Inferior parietal cortex (tissue), 1 donor: ENCODE data around the gene FUBP3.
A peak's percentile ranks its signal among the peaks of the same experiment; 100 is the strongest.

Source experiments
- DNase-seq: peaks from one replicate; pipeline ENCODE4 v3.0.0-alpha.2; 2016; ENCODE audit errors: extremely low spot score

The FUBP3 gene

GRCh38 chr9:130607640-130608420 is 28.5 kb downstream of the FUBP3 start:
- peak; percentile 58 for DNase-seq

DNA sequence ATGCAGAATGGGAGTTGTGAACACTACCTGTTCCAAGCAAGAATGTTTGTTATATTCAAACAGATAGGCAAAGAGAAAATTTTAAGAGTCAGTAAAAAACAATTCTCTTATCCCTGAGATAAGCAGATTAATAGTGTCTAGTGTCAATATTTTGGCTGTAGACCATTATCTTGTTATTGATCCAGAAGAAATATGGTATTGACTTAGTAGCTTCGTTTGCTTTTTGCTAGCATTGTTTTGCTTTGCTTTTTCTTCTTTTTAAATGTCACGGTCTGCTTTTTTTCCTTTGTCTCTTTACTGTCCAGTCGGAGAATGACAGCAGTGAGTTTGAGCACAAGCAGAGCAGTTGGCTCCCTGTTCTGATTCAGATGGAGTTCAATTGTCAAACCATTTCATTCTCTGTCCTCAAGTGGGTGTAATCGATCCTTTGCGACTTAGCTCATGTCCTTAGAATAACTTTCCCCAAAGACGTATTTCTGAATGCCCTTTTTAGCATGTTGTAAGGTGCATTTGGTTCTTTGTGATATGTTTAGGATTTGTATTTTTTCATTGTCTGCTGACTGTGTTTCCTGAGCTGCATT is 29.3 kb downstream of the FUBP3 start:
- no peak for DNase-seq

DNA sequence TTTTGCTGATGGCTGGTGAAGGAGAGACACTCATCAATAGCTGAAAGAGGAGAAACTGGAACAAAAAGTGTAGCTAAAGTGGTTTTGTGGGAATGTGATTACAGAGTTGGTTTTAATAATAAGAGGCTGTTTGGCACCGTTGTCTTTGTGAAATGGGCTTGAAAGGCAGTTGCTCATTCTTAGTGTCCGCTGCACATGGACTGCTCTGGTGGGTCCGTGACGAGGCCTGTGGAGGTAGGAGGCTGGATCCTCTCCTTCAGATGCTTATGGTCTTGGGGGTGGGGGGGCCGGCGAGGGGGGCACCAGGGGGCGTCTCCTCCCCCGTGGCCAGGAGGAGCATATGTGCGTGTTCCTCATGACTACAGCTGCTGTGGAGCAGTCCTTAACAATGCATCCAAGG is 29.8 kb downstream of the FUBP3 start:
- DNase-seq = no peak

GRCh38 chr9:130610862-130611707 is 31.7 kb downstream of the FUBP3 start:
- peak; percentile 42 for DNase-seq

DNA sequence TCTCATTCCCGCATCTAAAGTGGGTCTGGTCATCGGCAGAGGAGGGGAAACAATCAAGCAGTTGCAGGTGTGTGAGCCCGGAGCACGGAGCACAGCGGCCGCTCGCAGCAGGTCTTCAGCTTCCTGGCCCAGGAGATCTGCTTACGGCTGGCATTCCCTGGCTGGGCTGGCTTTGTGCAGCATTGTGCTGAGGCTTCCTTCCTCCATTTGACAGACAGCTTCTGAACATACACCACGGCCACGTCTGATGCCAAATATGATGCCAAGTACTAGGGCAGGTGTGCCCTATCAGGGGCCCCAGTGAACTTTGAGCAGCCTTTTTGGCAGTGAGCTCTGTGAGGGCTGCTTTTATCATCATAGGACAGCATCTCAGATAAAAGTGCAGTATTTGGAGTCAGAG is 37.1 kb downstream of the FUBP3 start:
- no peak for DNase-seq

GRCh38 chr9:130623466-130623865 is 44.1 kb downstream of the FUBP3 start:
- DNase-seq = no peak

DNA sequence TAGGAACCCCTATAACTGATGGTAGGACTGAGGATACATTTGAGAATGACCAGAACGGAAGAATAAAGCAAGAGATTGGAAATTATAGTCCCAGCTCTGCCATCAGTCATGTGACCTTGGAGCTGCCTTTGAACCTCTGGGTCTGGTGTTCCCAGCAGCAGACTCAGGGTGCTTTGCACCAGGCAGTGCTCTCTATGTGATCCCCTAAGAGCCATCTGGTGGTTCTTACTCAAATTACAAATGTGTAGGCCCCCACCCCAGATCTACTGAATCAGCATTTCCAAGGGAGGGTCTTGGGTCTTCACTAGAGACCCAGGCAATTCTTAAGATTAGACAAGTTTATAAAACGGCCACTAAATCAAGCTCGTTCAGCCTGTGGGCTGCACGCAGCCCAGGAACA is 44.8 kb downstream of the FUBP3 start:
- DNase-seq = no peak

GRCh38 chr9:130626249-130626996 is 47.0 kb downstream of the FUBP3 start:
- no peak for DNase-seq

DNA sequence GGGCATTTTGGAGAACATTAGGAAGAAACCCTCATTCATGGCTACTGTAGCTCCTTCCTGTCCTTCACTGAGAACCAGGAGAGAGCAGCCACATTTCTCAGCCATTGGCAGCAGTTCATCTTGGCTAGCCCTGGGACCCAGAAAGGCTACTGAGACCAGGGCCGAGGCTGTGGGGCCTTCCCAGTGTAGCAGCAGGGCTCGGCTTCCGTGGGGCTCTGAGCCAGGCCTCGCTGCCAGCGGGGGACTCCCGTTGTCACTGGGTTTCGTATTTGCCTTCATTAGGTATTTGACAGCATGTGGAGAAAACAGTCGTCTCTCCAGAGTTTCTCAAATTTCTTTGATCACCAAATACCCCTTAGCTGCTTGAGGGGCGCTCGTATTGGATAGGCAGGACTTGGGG is 47.7 kb downstream of the FUBP3 start:
- no peak for DNase-seq

DNA sequence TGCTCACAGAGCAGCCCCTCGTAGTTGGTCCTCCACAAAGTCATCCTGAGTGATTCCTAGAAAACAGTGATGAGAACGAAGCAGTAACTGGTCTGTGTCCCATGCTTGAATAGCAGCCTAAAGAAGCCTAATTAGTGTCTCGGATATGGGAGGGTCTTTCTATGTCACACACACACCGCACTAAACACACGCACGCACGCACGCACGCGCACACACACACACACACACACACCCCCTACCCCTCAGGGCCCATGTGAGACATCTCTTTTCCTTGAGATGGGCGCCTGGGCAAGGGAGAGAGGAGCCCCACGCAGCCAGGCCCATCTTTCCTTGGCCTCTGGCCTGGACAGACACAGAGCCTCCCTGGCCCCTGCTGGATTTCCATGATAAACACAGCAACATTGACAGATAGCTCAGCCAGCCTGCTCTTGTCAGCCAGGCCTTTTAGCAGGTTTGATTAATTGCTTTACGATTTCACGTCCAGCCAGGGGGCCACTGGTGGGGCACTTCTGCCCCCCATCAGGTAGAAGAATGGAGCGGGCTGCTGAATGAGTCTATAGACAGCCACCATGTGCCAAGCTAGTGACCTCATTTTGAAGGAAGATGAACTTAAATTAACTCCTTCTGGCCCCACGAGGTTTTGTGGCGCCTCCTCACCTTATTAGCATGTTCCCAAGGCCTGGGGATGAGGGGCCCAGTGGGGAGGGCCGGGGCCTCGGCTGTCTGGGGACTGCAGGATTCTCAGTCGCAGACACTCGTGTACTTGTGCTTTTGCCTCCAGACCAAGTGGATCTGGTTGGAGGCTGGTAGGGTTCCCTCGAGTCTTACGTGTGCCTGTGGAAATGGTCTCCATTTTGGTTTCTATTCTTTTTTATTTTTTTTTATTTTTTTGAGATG is 48.8 kb downstream of the FUBP3 start:
- no peak for DNase-seq

DNA sequence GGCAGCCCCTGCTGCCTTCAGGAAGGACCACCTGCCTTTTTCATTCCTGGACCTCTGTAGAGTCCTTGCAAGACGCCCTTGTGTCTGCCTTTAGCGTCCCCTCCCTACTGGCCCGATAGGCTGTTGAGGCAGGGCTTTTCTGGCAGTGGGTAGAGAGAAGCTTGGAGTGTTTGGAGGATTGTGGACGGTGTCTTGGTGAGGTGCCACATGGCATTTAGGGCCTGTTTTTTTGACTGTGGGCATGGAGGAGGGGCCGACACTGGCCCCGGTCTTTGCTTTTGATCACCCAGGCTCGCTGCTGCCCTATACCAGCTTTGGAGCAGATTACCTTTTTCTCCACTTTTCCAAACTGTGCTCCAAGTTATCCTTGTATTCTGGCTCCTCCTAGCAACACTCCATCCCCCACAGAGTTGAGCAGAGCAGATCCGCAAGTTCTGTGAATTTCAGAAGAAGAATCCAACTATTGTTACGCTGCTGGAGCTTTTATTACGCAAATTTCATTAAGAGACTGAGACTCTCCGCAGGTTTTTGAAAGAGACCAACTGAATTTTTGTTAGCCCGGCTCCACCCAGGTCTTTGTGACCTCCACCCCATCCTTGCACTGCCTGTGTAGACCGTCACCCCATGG is 50.2 kb downstream of the FUBP3 start:
- no peak for DNase-seq

DNA sequence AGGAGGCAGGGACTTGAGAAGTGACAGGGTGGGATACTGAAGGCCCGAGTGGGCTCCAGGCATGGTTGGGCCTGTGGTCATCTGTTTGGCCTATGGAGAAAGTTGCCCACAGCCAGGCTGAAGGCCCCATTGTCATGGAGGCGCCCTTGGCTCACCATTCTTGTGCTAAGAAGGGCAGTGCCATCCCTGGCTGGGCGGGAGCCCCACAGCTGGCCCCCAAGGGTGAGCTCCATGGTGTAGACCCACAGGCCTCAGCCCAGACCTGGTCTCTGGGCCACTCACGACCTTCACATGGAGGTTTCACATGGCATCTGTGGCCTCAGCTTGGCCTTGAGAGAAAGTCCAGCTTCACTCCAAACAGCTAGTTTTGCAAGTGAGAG is 50.7 kb downstream of the FUBP3 start:
- DNase-seq = no peak

DNA sequence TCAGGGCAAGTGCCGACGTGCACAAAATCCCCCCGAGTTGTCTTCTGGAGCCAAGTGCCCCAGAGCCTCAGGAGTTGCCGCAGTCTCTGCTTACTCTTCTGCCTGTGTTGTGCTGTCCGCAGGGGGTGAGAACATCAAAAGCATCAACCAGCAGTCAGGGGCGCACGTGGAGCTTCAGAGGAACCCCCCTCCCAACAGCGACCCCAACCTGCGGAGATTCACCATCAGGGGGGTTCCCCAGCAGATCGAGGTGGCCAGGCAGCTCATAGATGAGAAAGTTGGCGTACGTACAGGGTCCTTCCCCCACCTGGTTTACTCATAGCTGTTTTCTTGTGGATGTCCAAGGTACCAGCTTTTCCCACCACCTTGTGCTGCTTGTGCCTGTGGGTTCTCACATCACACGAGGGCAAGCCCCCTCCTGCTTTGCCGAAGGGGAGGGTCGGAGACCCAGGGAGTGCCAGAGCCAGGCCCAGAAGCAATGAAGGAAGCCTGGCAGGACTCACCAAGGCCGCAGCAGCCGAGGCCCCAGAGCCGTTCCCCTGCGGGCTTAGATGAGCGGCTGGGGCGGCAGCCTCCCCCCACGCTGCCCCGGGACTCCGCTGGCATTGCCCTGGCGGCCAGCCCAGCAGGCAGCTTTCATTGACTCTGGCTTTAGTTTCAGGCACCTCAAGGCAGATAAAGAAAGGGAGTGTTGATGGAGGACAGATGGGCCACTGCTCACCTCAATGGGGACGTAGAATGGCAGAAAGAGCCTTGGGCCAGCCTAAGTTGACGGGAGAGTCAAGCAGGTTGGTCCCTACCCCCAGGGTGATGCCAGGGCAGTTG is 51.3 kb downstream of the FUBP3 start:
- no peak for DNase-seq

DNA sequence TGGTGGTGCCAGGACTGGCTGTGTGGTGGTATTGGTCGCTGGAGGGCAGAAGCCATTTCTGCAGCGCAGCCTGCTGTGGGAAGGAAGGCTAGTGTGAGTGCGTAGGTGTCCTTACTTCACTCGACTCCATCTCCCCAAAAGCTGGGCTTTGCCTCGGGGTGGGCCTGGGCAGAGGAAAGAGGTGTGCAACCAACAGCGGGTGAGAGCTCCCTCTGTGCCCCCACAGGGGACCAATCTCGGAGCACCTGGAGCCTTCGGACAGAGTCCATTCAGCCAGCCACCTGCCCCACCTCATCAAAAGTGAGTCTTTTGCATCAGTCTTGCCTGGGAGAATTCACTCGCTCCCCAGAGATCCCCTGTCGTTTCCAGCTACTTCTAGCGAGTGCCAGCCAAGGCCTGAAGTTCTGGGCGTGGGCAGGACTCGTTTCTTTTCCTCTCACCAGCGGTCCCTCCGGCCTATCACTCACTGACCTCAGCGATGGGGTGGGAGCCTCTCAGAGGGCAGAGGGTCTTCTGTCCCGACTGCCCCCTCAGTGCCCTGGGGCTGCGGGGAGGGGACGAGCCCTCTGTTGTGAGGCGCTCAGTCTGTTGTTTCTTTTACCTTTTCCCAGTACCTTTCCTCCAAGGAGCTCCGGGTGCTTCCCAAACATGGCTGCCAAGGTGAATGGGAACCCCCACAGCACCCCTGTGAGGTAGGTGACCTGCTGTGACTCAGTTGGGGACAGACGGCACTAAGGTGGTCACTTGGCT is 52.1 kb downstream of the FUBP3 start:
- no peak for DNase-seq

GRCh38 chr9:130632081-130632710 is 52.8 kb downstream of the FUBP3 start:
- no peak for DNase-seq

- DNase-seq = no peak
Measured at GRCh38 chr9:130632841-130633240, 53.5 kb downstream of the FUBP3 start.

DNA sequence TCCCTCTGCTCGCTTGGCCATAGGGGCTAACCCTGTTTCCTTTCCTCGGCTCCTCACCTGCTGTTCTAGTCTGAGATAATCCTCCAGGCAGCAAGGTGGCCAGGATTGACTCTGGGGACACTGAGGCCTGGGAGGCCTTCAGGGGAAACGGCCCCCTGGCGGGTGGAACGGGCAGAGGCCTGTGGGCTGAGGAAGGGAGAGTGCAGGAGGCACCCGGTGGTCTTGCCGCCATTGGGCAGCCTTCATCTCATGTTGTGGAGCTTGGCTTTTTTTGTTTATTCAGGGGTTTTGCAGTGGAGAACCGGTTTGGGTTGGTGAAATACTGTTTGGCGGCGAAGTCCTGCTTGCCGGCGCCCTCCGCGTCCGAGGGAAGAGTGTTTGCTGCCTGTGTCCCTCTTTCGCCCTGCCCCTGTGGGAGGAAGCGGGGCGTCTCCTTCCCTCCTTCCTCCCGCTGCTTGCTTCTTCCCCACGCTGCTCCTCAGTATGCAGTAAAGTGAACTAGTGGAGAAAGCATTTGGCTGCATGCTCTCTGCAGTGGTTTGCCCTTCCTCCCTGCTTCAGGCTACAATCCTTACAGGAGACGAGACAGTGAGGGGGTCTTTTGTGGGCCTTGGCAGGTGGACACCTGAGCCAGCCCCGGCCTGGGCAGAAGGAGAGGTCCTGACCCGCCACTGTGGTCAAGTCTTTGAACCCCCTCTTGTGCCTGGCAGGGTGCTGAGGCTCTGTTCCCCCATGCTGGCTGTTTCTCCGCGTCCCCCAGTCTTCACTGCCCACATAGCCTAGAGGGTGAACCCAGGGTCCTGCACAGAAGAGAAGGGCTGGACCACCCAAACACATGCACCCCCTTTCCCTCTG is 54.2 kb downstream of the FUBP3 start:
- no peak for DNase-seq
